ENCODE results near the gene C20orf96.
"Not testable (repeated sequence)": the region's sequence is repeated elsewhere in the genome, so short reads cannot be mapped to it uniquely, and the experiment has no call there.

C20orf96 gene, protein sequence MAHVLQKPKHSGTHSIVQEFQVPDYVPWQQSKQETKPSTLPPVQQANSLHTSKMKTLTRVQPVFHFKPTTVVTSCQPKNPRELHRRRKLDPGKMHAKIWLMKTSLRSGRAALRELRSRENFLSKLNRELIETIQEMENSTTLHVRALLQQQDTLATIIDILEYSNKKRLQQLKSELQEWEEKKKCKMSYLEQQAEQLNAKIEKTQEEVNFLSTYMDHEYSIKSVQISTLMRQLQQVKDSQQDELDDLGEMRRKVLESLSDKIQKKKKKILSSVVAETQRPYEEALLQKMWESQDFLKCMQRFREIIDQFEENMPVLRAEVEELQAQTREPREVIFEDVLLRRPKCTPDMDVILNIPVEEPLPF

DNA sequence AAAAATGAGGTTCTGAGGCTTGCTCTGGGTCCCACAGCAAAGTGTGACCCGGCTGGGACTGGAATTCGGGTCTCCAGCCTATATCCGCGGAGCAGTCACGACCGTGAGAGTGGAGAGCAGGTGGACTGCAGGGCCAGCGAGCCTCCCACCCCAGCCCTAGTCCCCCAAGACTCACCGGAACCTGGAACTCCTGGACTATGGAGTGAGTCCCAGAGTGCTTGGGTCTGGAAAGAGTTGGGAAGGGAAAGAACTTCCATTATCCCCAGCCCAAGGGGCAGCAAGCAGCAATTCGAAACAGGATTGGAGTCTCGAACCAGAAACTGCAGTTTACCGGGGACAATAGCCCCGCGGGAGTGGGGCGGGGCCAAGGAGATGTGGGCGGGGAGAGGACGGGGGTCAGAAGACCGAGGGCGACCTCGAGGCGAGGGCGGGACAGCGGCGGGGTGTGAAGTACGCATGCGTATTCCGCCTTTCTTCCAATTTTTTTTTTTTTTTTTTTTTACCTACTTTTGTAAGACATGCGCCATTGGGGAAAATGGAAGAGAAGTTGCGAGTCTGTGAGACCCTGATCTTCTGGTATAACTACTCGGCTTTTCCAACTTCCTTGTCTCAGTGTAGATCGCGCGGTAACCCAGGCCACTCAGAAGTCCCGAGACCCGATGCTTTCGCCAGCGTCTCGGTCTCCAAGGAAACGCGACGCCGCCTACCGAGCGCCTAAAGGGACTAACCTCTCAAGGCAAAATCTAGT is at the start of gene C20orf96:
Gene C20orf96, minus strand, starts transcription at position 667 of the 748 bp plus-strand sequence. Its CDS starts 140 bp downstream, at position 527.
- DNase-seq (ENCODE audit: low read depth) = peak; percentile 94

DNA sequence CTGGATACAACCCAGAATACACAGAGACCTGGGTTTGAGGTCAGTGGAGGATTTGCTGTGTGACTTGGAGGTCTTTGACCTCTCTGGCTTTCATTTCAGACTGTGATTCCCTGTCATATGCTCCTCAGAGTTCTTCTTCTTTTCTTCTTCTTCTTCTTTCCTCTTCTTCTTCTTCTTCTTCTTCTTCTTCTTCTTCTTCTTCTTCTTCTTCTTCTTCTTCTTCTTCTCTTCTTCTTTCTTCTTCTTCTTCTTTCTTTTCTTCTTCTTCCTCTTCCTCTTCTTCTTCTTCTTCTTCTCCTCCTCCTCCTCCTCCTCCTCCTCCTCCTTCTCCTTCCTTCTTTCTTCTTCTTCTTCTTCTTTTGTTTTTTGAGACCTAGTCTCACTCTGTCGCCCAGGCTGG is 45.5 kb upstream of the C20orf96 start:
- not testable (repeated sequence) for DNase-seq (ENCODE audit: low read depth)

GRCh38 chr20:334578-334977 is 44.0 kb upstream of the C20orf96 start:
- DNase-seq (ENCODE audit: low read depth) = no peak

- peak; percentile 57 for DNase-seq (ENCODE audit: low read depth)
Observed at GRCh38 chr20:330233-331149, 39.9 kb upstream of the C20orf96 start.

DNA sequence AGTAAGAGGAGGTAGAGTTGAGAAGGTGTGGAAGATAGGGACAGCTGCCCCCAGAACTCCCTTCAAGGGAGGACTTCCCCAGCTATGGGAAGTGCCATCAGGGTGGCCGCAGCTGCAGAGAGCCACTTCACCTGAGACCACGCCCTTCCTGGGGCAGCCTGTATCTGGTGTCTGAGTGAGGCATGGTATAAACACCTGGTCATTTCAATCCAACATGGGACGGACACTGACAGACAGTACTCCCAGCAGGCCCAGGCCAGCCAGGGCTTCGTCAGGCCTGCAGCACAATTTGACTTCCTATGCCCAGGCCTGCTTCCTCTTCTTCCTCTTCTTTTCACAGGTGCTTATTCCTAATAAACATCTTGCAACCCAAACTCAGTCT is 39.3 kb upstream of the C20orf96 start:
- DNase-seq (ENCODE audit: low read depth) = no peak

- DNase-seq (ENCODE audit: low read depth) = peak; percentile 19
Observed at GRCh38 chr20:328975-329695, 38.6 kb upstream of the C20orf96 start.

DNA sequence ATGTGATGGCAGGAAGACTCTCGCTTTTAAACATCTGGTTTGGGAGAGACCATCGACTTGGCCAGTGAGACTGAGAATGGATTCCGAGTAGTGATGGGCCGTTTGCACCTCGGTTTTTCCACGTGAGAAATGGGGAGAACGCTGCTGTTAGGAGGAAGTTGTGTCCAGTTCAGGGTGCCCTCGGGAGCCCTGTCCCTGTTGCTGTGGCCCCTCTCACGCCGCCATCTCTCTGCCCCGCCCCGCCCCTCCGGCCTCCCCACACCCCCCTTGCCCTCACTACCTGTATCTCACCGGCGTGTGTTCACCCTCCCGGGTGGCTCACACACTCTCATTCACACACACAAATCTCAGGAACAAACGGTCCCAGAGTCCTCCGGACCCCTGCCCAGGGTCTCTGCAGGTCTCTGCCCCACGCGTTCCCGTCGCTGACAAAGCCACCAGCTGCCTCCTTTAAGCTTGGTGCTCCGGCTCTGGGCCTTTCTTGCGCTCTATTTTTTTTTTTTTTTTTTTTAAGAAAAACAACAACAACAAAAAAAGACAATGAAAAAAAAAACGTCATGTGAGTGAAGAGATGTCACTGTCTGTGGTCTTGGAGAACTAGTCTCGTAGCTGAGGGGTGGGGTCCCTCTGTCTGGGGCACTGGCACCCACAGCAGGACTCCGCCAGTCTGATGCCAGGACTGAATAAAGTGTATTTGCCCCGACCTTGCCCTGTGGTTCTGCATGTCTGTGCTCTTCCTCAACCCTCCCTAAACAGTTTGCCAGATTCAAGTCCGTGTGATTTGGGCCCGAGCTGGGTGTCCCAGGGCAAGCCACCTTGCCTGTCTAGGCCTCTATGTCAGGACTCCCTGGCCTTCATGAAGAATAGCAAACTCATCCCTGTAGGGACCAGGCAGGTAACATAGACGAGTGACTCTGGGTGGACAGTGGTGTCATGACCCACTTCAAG is 37.8 kb upstream of the C20orf96 start:
- DNase-seq (ENCODE audit: low read depth) = no peak

- DNase-seq (ENCODE audit: low read depth) = peak; percentile 91
Observed at GRCh38 chr20:327186-328026, 36.9 kb upstream of the C20orf96 start.

DNA sequence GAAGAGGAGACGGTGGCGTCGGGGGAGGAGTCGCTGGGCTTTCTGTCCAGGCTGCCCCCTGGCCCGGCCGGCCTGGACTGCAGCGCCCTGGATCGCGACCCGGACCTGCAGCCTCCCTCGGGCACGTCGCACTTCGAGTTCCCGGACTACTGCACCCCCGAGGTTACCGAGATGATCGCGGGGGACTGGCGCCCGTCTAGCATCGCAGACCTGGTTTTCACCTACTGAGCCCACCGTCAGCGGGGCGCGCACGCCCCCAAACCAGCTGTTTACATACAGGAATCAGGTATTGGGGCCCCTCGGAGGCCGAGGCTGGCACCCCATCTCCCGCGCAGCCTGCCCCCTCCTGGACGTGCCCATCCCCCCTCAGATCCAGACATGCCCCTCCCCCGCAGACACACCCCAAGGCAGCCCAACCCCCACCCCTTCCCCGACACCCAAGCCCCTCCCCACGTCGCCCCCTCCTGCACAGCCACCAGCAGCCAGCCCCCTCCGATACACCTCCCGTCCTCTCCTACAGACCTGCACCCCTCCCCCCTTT is 36.2 kb upstream of the C20orf96 start:
- DNase-seq (ENCODE audit: low read depth) = no peak

DNA sequence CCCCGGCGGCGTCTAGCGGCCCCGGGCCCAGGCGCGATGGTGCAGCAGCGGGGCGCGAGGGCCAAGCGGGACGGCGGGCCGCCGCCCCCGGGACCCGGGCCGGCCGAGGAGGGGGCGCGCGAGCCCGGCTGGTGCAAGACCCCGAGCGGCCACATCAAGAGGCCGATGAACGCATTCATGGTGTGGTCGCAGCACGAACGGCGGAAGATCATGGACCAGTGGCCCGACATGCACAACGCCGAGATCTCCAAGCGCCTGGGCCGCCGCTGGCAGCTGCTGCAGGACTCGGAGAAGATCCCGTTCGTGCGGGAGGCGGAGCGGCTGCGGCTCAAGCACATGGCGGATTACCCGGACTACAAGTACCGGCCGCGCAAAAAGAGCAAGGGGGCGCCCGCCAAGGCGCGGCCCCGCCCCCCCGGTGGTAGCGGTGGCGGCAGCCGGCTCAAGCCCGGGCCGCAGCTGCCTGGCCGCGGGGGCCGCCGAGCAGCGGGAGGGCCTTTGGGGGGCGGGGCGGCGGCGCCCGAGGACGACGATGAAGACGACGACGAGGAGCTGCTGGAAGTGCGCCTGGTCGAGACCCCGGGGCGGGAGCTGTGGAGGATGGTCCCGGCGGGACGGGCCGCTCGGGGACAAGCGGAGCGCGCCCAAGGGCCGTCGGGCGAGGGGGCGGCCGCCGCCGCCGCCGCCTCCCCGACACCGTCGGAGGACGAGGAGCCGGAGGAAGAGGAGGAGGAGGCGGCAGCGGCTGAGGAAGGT is 35.5 kb upstream of the C20orf96 start:
- DNase-seq (ENCODE audit: low read depth) = peak; percentile 64

DNA sequence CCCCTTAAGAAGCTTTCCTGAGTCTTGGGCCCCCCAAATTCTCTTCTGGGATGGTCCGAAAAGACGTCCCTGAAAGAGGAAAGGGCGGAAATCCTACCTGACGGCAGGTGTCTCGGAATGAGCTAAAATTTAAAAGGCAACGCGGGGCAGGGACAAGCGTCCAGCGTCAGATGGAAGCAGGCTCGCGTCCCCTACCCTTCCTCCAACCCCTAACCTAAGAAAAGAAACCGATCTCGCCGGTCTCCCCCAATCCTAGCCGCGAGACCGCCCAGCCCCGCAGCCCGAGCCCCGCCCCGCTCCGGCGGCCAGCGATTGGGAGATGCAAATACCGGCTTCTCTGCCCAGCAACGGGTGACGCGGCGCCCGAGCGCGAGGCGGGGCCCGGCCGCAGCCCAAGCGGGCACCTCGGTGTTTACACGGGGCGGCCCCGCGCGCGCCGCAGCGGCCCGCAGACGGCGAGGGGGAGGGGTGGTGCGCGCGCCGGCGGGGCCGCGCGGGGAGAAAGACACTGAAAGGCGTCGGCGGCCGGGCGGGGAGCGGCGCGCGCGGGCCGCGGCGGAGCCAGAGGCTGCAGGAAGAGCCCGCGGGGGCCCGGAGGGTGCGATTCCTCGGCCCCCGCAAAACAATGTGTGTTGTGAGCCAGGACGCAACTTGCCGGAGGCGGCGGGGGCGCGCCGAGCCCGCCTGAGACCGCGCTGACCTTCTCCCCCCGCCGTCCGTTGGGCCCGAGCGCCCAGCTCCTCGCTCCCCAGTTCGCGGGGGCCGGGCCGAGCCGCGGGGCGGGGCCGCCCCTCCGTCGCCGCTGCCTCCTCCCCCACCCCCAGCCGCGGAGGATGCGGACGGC is 34.7 kb upstream of the C20orf96 start, which contains the start of gene SOX12:
Gene SOX12, plus strand, starts transcription at position 508 of the 844 bp plus-strand sequence. CDS start 373 bp downstream, outside the sequence.
- DNase-seq (ENCODE audit: low read depth) = peak; percentile 88

DNA sequence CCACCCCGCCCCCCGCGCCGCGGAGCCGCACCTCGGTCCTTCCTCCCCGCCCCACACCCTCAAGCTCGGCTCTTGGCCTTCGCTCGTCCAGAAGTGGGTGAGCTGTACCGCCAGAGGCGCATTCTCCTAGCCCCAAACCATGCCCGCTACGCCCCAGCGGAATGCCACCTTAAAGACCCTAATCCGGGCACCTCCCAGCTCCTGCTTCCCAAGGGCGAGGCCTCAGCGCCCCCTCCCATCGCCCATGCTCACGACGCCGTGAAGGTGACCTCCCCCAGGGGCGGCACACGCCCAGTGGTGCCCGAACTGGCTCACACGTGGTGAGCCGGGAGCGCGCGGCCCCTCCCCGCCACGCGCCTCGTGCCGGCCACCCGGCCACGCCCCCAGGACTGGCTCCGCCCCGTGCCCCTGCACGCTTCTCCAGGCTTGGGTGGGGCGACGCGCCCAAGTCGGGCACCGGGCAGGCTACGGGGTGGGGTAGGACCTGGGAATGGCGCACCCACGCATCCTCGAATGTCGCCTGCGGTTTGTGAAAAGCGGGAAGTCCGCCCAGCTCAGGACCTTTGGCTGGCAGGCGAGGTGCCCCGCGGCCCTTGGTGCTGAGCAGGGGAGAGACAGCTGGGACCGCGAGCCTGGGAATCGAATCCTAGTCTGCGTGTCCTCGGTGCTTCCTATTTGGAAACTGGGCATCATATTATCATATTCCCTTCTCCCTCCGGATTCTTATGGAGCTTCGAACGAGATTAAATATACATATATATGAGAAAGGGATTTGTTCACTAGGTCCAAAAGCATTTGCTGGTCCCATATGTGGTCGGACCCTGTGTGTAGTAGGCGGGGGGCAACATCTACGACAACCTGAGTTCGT is 33.9 kb upstream of the C20orf96 start:
- DNase-seq (ENCODE audit: low read depth) = peak; percentile 80

GRCh38 chr20:316316-317068 is 25.9 kb upstream of the C20orf96 start:
- DNase-seq (ENCODE audit: low read depth) = peak; percentile 62

DNA sequence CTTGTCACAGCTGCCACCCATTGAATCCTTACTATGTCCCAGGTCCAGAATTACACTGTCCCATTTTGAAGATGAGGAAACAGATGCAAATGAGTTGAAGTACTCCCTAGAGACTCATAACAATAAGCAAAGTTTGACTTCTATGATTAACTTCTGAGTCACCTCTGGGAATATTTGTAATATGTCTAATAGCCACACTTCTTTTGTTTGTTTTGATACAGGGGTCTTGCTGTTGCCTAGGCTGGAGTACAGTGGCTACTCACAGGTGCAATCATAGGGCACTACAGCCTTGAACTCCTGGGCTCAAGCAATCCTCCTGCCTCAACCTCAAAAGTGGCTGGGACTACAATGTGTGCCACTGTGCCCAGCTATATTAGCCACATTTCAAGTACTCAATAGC is 23.4 kb upstream of the C20orf96 start:
- peak; percentile 40 for DNase-seq (ENCODE audit: low read depth)

- DNase-seq (ENCODE audit: low read depth) = no peak
Observed at GRCh38 chr20:313402-313801, 22.9 kb upstream of the C20orf96 start.

GRCh38 chr20:312866-313265 is 22.3 kb upstream of the C20orf96 start:
- no peak for DNase-seq (ENCODE audit: low read depth)
